GM21717 (cell line): ENCODE measurements around the gene KLF3.

ENCODE experiments used
- ATAC-seq: cut with Tn5 transposase; IDR thresholded peaks from one replicate; pipeline ENCODE4 v1.9.1; 2021; ENCODE audit warnings: mild to moderate bottlenecking, moderate library complexity; ENCODE audit not compliant: unreplicated experiment

Gene KLF3

DNA sequence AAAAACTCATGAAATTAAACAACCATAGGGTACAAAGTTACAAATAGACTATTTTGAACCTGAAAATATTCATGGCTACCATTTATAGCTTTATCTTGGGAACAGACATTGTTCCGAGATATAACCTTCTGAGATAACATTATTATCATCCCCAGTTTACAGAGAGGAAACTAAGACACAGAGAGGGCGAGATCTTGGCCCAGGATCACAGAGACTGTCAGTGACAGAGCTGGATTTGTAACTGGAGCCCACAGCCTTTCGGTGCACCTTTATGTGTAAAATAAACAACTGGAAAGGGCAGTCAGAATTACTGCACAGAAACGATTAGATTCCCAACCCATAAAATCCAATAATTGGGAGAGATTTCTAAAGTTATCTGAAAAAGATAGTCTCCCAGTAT is 28.4 kb downstream of the KLF3 start:
- ATAC-seq = no peak

GRCh38 chr4:38693569-38693968 is 29.6 kb downstream of the KLF3 start:
- ATAC-seq = no peak

DNA sequence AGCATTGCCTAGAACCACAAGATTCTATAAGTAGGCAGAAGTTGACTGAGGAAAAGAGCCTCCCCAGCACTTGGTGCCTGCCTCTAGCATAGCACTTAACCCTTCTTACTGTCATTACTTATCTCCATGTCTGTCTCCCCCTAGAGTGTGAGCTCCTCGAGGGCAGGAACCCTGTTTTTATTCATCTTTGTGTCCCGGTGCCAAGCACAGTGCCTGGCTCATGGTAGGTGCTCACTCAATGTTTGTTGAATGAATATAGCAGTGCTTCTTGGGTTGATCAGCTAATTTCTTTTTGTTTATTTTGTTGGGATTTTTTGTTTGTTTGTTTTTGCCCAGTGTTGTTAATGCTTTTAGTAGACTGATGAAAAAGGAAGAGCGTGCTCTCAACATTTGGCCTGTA is 30.3 kb downstream of the KLF3 start:
- no peak for ATAC-seq

- ATAC-seq = no peak
These were observed 31.8 kb downstream of the KLF3 start for GRCh38 chr4:38695809-38696208.

DNA sequence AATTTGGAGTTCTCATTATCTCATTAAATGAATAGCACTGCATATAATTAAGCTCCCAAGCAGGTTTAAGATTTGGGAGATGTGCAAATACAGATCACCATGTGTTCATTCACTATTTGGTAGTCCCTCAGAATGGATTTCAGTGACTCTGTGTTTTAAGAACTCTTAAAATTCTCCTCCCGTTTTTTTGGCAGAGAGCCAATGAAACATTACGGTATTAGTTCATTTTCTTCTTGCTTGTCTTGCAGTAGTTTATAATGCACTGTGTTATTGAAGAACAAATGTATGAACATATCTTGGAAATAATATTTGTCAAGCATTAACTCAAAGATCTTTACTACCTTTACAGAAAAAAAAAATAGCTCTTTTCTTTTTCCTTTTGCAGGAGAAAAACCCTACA is 32.7 kb downstream of the KLF3 start:
- no peak for ATAC-seq

GRCh38 chr4:38698176-38698575 is 34.2 kb downstream of the KLF3 start:
- ATAC-seq = no peak

GRCh38 chr4:38699112-38699511 is 35.1 kb downstream of the KLF3 start:
- ATAC-seq = no peak

DNA sequence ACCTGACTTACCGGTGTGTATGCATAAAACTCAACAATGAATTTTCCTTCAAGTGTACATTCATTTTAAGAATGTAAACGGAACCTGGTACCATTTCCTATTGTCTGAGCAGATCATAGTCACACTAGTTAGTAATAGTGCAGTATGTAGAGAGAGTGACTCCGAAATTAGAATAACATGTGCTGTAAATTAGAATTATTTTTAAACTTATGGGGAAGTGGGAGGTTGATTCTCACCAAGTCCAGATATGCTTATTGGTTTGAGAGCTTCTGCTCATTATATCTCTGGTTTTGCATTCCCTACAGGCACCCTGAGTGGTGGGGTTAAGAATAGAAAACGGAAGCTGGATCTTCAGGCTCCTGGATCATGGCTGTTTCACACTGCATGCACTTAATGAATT is 39.6 kb downstream of the KLF3 start:
- ATAC-seq = no peak

DNA sequence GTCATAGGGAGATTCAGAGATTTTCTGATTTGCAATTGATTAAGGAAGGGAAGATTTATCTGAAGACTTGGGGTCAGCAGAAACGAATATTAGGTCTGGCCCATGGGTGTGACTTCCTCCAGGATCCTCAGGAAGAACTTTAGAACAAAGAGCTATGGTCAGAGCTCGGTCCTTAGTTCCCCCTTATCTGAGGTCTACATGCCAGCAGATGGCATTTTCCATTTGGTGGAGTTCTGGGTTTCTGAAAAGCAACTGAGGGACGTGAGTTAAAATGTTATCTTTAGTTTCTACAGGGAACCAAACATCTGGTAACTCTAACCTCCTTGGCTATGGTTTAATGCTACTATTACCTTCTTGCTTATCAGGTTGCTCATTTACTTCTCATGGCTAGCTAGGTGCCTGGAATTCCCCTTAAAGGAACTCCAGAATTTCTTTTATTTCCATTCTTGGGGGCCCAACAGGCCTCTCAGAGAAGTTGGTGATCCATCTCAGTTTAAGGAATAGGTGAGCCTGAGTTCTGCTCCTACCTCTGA is 40.7 kb downstream of the KLF3 start:
- ATAC-seq = no peak

- no peak for ATAC-seq
These were observed 42.3 kb downstream of the KLF3 start for GRCh38 chr4:38706301-38706700.

GRCh38 chr4:38710053-38710452 is 46.1 kb downstream of the KLF3 start:
- ATAC-seq = no peak

GRCh38 chr4:38711066-38711465 is 47.1 kb downstream of the KLF3 start:
- ATAC-seq = no peak

GRCh38 chr4:38715050-38715449 is 51.1 kb downstream of the KLF3 start:
- ATAC-seq = no peak

DNA sequence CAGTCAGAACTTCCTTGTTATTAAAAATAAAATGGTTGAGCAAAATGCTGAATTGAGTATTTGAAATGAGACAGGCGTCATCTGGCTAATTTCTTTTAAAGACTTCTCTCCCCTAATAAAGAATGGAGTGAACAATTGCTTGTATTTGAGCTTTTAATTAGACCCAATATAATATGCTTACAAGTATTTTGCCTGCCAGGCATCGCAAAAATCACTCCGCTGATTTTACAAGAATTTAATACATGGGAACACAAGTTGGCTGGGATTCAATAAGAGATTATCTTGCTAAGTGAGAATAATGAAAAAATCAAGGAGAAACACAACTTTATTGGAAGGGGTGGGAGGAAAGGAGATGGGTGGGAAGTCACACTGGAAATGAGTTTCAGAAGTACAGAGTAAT is 52.3 kb downstream of the KLF3 start:
- no peak for ATAC-seq

DNA sequence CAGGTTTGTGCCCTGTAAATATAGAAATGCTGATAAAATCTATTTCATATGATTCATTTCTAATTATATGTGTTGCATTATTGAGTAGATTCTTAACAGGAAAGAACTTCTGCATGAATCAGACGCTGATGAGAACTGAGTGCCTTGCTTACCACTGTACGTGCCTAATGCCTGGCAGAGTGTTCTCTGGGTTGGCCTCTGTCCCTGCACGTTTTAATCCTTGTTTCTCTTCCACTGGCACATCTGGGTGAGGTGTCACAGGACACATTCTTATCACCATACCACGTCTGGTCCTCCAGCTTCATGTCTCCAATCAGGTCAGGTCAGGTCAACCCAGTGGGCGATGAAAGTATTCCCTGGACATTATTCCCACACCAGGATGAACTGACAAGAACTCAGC is 53.6 kb downstream of the KLF3 start:
- no peak for ATAC-seq

GRCh38 chr4:38723114-38723513 is 59.1 kb downstream of the KLF3 start:
- no peak for ATAC-seq

- ATAC-seq = no peak
These were observed 59.9 kb downstream of the KLF3 start for GRCh38 chr4:38723726-38724474.

- ATAC-seq = no peak
These were observed 60.4 kb downstream of the KLF3 start for GRCh38 chr4:38724475-38724808.

DNA sequence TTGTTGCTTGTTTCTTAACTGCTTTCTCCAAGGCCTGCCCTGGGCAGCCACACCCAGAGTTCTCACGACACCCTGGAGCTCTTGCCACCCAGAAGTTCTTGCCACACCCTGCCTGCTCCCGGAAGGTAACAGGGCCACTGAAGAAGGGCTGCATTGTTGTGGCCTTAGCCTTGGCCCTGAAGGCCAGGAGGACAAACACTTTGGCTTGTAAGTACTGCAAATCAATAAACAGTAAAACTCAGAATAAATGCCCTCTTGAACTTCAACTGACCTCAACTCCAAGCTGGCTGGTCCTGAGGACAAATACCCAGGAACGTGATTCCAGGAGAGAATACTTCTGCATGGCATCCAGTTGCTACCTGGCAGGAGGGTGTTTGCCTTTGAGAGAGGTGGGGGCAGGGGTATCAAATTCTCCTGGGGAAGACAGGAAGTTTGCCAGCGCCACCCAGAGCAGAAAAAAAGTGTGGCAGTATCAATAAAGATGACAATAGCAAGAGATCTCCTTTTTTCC is 64.7 kb downstream of the KLF3 start:
- no peak for ATAC-seq

- no peak for ATAC-seq
These were observed 66.5 kb downstream of the KLF3 start for GRCh38 chr4:38730493-38730829.

DNA sequence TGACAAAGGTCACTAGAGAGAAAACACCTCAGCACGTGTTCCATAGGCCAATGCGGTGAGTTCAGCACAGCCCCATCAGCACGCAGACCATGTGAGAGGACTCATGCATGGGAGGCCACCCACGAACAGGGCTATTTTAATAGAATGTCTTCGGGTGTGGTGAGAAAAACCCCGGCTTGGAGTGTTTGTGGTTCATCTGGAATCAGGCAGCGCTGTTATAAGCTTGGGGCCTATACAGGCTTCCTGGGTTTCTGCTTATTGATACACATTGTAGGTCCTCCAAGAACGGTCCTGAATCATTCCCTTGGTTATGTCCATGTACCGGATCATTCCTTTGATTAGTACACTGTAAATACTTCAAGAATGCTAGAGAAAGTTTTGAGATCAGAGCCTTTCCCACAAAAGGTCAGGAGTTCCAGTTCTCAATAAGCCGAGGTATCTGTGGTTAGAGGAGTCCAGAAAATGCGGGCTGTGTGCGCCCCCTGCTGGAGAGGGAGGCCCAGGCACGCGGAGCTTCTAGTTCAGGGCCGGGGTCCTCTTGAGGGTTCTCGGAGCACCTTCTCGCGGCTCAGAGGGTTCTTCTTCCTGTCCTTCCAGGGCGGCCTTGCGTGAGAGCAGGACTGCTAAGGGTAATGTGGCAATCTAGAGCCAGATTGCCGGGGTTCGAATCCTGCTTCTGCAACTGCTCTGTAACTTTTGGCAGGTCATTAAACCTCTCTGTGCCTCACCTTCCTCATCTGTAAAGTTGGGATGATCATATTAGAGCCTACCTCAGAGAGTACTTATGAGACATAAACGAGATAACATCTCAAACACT is 67.0 kb downstream of the KLF3 start:
- ATAC-seq = peak; percentile 86

GRCh38 chr4:38733663-38734062 is 69.7 kb downstream of the KLF3 start:
- no peak for ATAC-seq
